ENCODE results near the gene DDX59. TPM values are rescaled to one million over a fixed set of nuclear protein-coding genes. Genes with fewer than 3 reads are reported as not detected.

Gene DDX59
- total and polyA plus RNA-seq, 2 experiments from 2014 or later = 13.6 to 19.9 TPM

GRCh38 chr1:200658037-200658818 is 11.5 kb downstream of the DDX59 start:
- no peak overlapping the region for H3K27ac ChIP-seq
- no peaks in the 10 kb centered on the region for H3K27me3 ChIP-seq
- H2AFZ ChIP-seq = no peak overlapping the region
- no peaks in the 10 kb centered on the region for H3K4me1 ChIP-seq (ENCODE audit: insufficient read depth)
- H3K4me3 ChIP-seq = no peak overlapping the region
- WGBS (ENCODE audit: low lambda C conversion rate, missing lambda C conversion rate) = 95% methylated on average over 4 of the region's 4 CpGs
- DNase-seq (ENCODE audit: low spot score) = no peak
- H3K9me2 ChIP-seq (replicated peaks; ENCODE audit: insufficient read depth) = no peaks in the 10 kb centered on the region
- H3K9me3 ChIP-seq (ENCODE audit: low read depth) = no peaks in the 10 kb centered on the region
- no peak overlapping the region for H3K4me2 ChIP-seq
- TF ChIP-seq CTCF (IDR thresholded peaks at IDR 0.05; ENCODE audit: poor library complexity) (no peak), EZH2 (IDR thresholded peaks at IDR 0.05; ENCODE audit: borderline replicate concordance) (no peak), EZH2phosphoT487 (IDR thresholded peaks at IDR 0.05; ENCODE audit: low read depth, severe bottlenecking, unreplicated experiment) (no peak)
- H3K79me2 ChIP-seq = peaks cover 7% of the 10 kb centered on the region
- peaks cover 4% of the 10 kb centered on the region for H3K36me3 ChIP-seq (replicated peaks; ENCODE audit: insufficient read depth, low read depth)
- no peaks in the 10 kb centered on the region for H4K20me1 ChIP-seq (ENCODE audit: insufficient read depth, poor library complexity, severe bottlenecking)

- DNase-seq (ENCODE audit: low spot score) = no peak
- H3K4me2 ChIP-seq = no peak overlapping the region
- H3K4me3 ChIP-seq = no peak overlapping the region
- no peaks in the 10 kb centered on the region for H4K20me1 ChIP-seq (ENCODE audit: insufficient read depth, poor library complexity, severe bottlenecking)
- no peaks in the 10 kb centered on the region for H3K9me2 ChIP-seq (replicated peaks; ENCODE audit: insufficient read depth)
- no peak for TF ChIP-seq CTCF (IDR thresholded peaks at IDR 0.05; ENCODE audit: poor library complexity)
- no peak for TF ChIP-seq EZH2phosphoT487 (IDR thresholded peaks at IDR 0.05; ENCODE audit: low read depth, severe bottlenecking, unreplicated experiment)
- no peak for TF ChIP-seq EZH2 (IDR thresholded peaks at IDR 0.05; ENCODE audit: borderline replicate concordance)
- H3K79me2 ChIP-seq = no peaks in the 10 kb centered on the region
- over 99% methylated on average over 5 of the region's 5 CpGs for WGBS (ENCODE audit: low lambda C conversion rate, missing lambda C conversion rate)
- H3K9me3 ChIP-seq (ENCODE audit: low read depth) = no peaks in the 10 kb centered on the region
- H3K27me3 ChIP-seq = no peaks in the 10 kb centered on the region
- H2AFZ ChIP-seq = no peak overlapping the region
- no peaks in the 10 kb centered on the region for H3K4me1 ChIP-seq (ENCODE audit: insufficient read depth)
- H3K36me3 ChIP-seq (replicated peaks; ENCODE audit: insufficient read depth, low read depth) = peaks cover 4% of the 10 kb centered on the region
- no peak overlapping the region for H3K27ac ChIP-seq
These were observed 15.0 kb downstream of the DDX59 start for GRCh38 chr1:200654660-200655059.

- H3K4me1 ChIP-seq (ENCODE audit: insufficient read depth) = no peaks in the 10 kb centered on the region
- TF ChIP-seq EZH2phosphoT487 (IDR thresholded peaks at IDR 0.05; ENCODE audit: low read depth, severe bottlenecking, unreplicated experiment) = no peak
- no peak for TF ChIP-seq CTCF (IDR thresholded peaks at IDR 0.05; ENCODE audit: poor library complexity)
- TF ChIP-seq EZH2 (IDR thresholded peaks at IDR 0.05; ENCODE audit: borderline replicate concordance) = no peak
- no peak overlapping the region for H3K27ac ChIP-seq
- no peak for DNase-seq (ENCODE audit: low spot score)
- peaks cover 4% of the 10 kb centered on the region for H3K36me3 ChIP-seq (replicated peaks; ENCODE audit: insufficient read depth, low read depth)
- H4K20me1 ChIP-seq (ENCODE audit: insufficient read depth, poor library complexity, severe bottlenecking) = no peaks in the 10 kb centered on the region
- no peaks in the 10 kb centered on the region for H3K27me3 ChIP-seq
- WGBS (ENCODE audit: low lambda C conversion rate, missing lambda C conversion rate) = 85% methylated on average over 5 of the region's 5 CpGs
- no peak overlapping the region for H3K4me2 ChIP-seq
- H3K79me2 ChIP-seq = no peaks in the 10 kb centered on the region
- H3K9me2 ChIP-seq (replicated peaks; ENCODE audit: insufficient read depth) = no peaks in the 10 kb centered on the region
- no peak overlapping the region for H3K4me3 ChIP-seq
- H3K9me3 ChIP-seq (ENCODE audit: low read depth) = no peaks in the 10 kb centered on the region
- no peak overlapping the region for H2AFZ ChIP-seq
These were observed 16.7 kb downstream of the DDX59 start for GRCh38 chr1:200653022-200653462.
